ENCODE data around the gene CFAP53. TPM values are rescaled to one million over a fixed set of nuclear protein-coding genes. Genes with fewer than 3 reads are reported as not detected.
A peak's percentile ranks its signal among the peaks of the same experiment; 100 is the strongest.

The CFAP53 gene
- total RNA-seq, 1 donor from 2014 or later = 0.26 TPM

DNA sequence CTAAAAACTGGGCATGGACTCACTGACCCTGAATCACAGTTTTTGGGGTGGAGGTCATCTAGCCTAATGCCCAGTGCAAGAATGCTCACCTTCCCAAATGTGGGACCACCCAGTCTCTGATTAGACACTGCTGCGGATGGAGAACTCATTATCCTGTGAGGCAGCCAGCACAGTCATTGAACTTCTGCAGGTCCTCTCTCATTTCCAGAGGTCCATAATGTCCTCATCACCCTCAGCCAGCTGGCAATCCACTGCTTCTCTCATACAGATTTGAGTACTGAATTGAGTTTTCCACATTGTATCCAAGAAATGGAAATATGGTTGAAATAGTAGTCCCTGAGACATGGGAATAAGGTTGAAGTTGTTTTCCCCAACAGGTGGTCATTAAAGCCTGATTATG, 66.4 kb downstream of the CFAP53 start:
- TF ChIP-seq, protein P1, sequence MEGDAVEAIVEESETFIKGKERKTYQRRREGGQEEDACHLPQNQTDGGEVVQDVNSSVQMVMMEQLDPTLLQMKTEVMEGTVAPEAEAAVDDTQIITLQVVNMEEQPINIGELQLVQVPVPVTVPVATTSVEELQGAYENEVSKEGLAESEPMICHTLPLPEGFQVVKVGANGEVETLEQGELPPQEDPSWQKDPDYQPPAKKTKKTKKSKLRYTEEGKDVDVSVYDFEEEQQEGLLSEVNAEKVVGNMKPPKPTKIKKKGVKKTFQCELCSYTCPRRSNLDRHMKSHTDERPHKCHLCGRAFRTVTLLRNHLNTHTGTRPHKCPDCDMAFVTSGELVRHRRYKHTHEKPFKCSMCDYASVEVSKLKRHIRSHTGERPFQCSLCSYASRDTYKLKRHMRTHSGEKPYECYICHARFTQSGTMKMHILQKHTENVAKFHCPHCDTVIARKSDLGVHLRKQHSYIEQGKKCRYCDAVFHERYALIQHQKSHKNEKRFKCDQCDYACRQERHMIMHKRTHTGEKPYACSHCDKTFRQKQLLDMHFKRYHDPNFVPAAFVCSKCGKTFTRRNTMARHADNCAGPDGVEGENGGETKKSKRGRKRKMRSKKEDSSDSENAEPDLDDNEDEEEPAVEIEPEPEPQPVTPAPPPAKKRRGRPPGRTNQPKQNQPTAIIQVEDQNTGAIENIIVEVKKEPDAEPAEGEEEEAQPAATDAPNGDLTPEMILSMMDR (IDR thresholded peaks at IDR 0.05; ENCODE audit: insufficient read depth, low read length, severe bottlenecking) = no peak
- Histone ChIP-seq H3K36me3 (ENCODE audit: control insufficient read depth, insufficient read depth, low read length) (no peaks in the 10 kb centered on the region), H3K27me3 (ENCODE audit: control insufficient read depth, insufficient read depth, low read length) (peaks cover 5% of the 10 kb centered on the region), H3K4me3 (ENCODE audit: low read depth, low read length) (no peak overlapping the region)
- DNase-seq (ENCODE audit: low read depth) = no peak
- FAIRE-seq = no peak

DNA sequence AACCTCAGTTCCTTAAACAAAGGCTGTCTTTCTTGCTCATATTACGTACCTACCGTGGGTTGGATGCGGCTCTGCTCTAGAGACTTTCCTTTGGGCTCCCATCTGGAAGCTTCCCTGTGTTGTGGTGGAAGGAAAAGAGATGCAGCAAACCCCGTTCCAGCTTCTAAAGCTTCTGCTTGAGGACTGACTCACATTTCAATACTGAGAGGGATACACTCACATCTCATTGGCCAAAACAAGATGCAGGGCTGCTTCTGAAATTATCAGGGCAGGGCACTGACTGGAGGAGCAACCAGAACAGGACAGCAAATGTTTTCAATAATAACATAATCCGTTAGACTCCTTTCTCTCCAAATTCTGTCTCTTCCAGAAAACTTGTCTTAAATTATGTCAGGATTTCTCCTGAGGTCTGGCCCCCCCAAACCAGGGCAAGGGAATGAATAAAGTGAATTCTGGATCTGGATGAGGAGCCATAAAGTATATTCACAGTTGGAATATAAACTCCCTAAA, 66.9 kb downstream of the CFAP53 start:
- DNase-seq (ENCODE audit: low read depth) (no peak), FAIRE-seq (no peak)
- TF ChIP-seq, protein P1 (IDR thresholded peaks at IDR 0.05; ENCODE audit: insufficient read depth, low read length, severe bottlenecking) = no peak
- Histone ChIP-seq H3K36me3 (ENCODE audit: control insufficient read depth, insufficient read depth, low read length) (no peaks in the 10 kb centered on the region), H3K27me3 (ENCODE audit: control insufficient read depth, insufficient read depth, low read length) (peaks cover 5% of the 10 kb centered on the region), H3K4me3 (ENCODE audit: low read depth, low read length) (no peak overlapping the region)

DNA sequence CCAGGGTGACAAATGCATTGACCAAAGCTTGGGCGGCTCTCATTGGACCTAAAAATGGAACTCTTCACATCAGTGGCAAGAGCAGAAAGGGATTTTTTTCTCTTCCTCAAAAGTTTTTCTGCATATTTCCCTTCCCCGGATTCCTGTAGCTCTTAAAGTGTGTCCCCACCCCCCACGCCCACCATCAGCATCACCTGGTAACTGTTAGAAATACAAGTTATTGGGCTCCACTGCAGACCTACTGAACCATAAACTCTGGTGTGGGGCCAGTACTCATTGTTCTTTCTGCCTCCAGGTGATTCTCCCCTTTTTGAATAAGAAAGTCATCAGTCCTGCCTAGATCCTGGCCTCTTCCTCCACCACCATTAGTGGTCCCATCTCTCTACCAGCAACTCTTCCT, 70.0 kb downstream of the CFAP53 start:
- H3K4me3 ChIP-seq (ENCODE audit: low read depth, low read length) = no peak overlapping the region
- FAIRE-seq = no peak
- H3K36me3 ChIP-seq (ENCODE audit: control insufficient read depth, insufficient read depth, low read length) = no peaks in the 10 kb centered on the region
- DNase-seq (ENCODE audit: low read depth) = no peak
- H3K27me3 ChIP-seq (ENCODE audit: control insufficient read depth, insufficient read depth, low read length) = peaks cover 2% of the 10 kb centered on the region
- TF ChIP-seq, protein P1 (IDR thresholded peaks at IDR 0.05; ENCODE audit: insufficient read depth, low read length, severe bottlenecking) = no peak

DNA sequence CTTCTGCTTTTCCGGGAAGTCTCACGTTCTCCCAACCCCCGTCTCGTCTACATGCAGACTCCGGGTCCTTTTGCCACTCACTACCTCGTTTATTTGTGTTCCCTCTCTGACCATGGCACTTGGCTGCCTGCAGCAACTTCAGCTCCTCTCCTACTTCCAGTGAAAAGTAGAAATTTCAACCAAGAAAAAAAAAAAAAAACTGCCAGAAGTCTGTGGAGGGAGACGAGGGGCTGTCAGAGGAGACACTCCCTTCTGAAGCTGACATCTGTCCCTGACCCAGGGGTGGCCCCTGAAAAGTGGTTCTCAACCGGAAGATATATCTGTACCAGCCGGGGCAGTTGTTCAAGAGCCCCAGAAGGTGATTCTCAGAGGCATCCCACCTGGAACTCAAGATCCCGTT, 70.6 kb downstream of the CFAP53 start:
- Histone ChIP-seq H3K27me3 (ENCODE audit: control insufficient read depth, insufficient read depth, low read length) (peaks cover 2% of the 10 kb centered on the region), H3K4me3 (ENCODE audit: low read depth, low read length) (no peak overlapping the region), H3K36me3 (ENCODE audit: control insufficient read depth, insufficient read depth, low read length) (no peaks in the 10 kb centered on the region)
- DNase-seq (ENCODE audit: low read depth) (no peak), FAIRE-seq (no peak)
- TF ChIP-seq, protein P1 (IDR thresholded peaks at IDR 0.05; ENCODE audit: insufficient read depth, low read length, severe bottlenecking) = no peak

DNA sequence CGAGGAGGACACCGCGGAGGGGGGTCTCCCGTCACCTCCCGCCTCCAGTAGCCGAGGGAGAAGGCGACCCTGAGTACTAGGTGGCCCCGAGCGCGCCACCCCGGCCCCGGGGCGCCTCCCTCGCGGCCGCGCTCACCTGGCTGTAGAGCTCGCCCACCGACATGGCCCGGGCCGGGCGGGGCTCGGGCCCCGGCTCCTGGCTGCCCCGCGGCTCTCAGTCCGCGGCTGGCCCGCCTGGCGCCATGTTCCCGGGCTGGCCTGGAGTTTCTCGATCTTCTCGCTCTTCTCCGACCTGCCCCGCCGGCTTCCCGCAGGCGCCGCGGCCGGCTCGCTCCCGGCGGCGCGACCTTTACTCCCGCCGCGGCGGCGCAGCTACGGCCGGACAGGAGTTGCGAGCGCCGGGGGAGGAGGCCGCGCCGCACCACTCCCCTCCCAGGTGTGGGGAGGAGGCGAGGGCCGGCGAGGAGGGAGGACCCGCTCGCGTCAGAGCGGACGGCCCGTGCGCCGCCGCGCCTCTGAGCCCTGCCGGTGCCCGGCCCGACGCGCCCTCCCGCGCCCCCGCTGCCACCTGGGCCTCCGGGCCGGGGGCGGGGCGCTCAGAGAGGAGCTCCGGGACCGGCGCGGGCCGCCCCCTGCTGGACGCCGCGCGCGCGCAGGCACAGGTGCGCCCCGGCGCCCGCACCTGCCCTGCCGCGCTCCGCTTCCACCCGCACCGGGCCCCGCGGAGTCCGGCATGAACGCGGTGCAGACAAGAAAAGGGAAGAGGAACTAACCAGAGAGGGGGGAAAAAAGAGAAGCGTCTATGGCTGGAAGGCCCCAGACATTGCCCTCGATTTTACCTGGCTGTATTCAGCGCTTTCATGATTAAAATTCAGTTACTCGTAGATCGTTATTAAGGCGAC, 71.4 kb downstream of the CFAP53 start, which contains the start of gene MYO5B:
MYO5B (minus strand) TSS at position 517 of the 902 bp plus-strand sequence; CDS start at position 163, 354 bp downstream.
- Histone ChIP-seq H3K36me3 (ENCODE audit: control insufficient read depth, insufficient read depth, low read length) (no peaks in the 10 kb centered on the region), H3K27me3 (ENCODE audit: control insufficient read depth, insufficient read depth, low read length) (peaks cover 2% of the 10 kb centered on the region), H3K4me3 (ENCODE audit: low read depth, low read length) (peak within 1 kb of the TSS; percentile 62)
- TF ChIP-seq, protein P1 (IDR thresholded peaks at IDR 0.05; ENCODE audit: insufficient read depth, low read length, severe bottlenecking) = peak; percentile 41
- FAIRE-seq = no peak
- peak; percentile 58 for DNase-seq (ENCODE audit: low read depth)
